Measurements from ENCODE around the gene PIKFYVE. TPM values are rescaled to one million over a fixed set of nuclear protein-coding genes. Genes with fewer than 3 reads are reported as not detected.
"Not testable (repeated sequence)": the region's sequence is repeated elsewhere in the genome, so short reads cannot be mapped to it uniquely, and the experiment has no call there.

The PIKFYVE gene
- total RNA-seq, 6 experiments from 2014 or later: 10.7 to 16.0 (median 13.2) TPM

- DNase-seq: no peak
- Histone ChIP-seq H3K36me3 (peaks cover 0 to 5% (median under 1%) of the 10 kb centered on the region in 4 donors), H3K4me1 (peaks cover 0 to 39% (median 5%) of the 10 kb centered on the region in 4 donors), H3K27ac (peak overlapping the region in 2 of 3 donors; percentile 35 to 80), H3K27me3 (no peaks in the 10 kb centered on the region), H3K9me3 (no peaks in the 10 kb centered on the region), H3K4me3 (no peak overlapping the region)
- ATAC-seq: peak; percentile 73 to 87 (median 80)
- intact Hi-C loops (cut with DNase I): no loop called here
- WGBS (ENCODE audit: insufficient coverage, low coverage, low lambda C conversion rate, missing lambda C conversion rate): 38% methylated on average over 4 of the region's 4 CpGs
- no peak for TF ChIP-seq CTCF (IDR thresholded peaks at IDR 0.05)
- TF ChIP-seq POLR2A (IDR thresholded peaks at IDR 0.05): no peak
These were observed 80.7 kb downstream of the PIKFYVE start for GRCh38 chr2:208346756-208347155.

GRCh38 chr2:208350610-208351009, 84.6 kb downstream of the PIKFYVE start:
- DNase-seq (no peak), ATAC-seq (no peak)
- TF ChIP-seq POLR2A (IDR thresholded peaks at IDR 0.05) (no peak), CTCF (IDR thresholded peaks at IDR 0.05) (no peak)
- peaks cover 0 to 3% (median 0%) of the 10 kb centered on the region in 4 donors for H3K36me3 ChIP-seq
- no peaks in the 10 kb centered on the region for H3K9me3 ChIP-seq
- no peak overlapping the region for H3K4me3 ChIP-seq
- 79% methylated on average over 6 of the region's 7 CpGs for WGBS (ENCODE audit: insufficient coverage, low coverage, low lambda C conversion rate, missing lambda C conversion rate)
- H3K4me1 ChIP-seq: peaks cover 0 to 69% (median 15%) of the 10 kb centered on the region in 4 donors
- H3K27ac ChIP-seq: no peak overlapping the region
- no peaks in the 10 kb centered on the region for H3K27me3 ChIP-seq
- intact Hi-C loops (cut with DNase I): no loop called here

- DNase-seq: no peak
- H3K9me3 ChIP-seq: no peaks in the 10 kb centered on the region
- peaks cover 0 to 76% (median 18%) of the 10 kb centered on the region in 4 donors for H3K4me1 ChIP-seq
- ATAC-seq: peak in 1 of 4 donors; percentile 20
- no peak for TF ChIP-seq CTCF (IDR thresholded peaks at IDR 0.05)
- TF ChIP-seq POLR2A (IDR thresholded peaks at IDR 0.05): no peak
- intact Hi-C loops (cut with DNase I): no loop called here
- no peak overlapping the region for H3K4me3 ChIP-seq
- peak overlapping the region in 2 of 3 donors; percentile 27 to 86 for H3K27ac ChIP-seq
- H3K27me3 ChIP-seq: no peaks in the 10 kb centered on the region
- H3K36me3 ChIP-seq: peaks cover 0 to 3% (median 0%) of the 10 kb centered on the region in 4 donors
- WGBS (ENCODE audit: insufficient coverage, low coverage, low lambda C conversion rate, missing lambda C conversion rate): 64% methylated on average over 5 of the region's 5 CpGs
These were observed 86.9 kb downstream of the PIKFYVE start for GRCh38 chr2:208352644-208353567.

GRCh38 chr2:208354964-208355381, 88.9 kb downstream of the PIKFYVE start:
- peak overlapping the region; percentile 28 to 86 (median 75) for H3K27ac ChIP-seq
- no peak overlapping the region for H3K4me3 ChIP-seq
- H3K36me3 ChIP-seq: peaks cover 0 to 3% (median 0%) of the 10 kb centered on the region in 4 donors
- peaks cover 0 to 68% (median 15%) of the 10 kb centered on the region in 4 donors for H3K4me1 ChIP-seq
- peak in 1 of 3 donors; percentile 86 for DNase-seq
- intact Hi-C loops (cut with DNase I): no loop called here
- H3K27me3 ChIP-seq: no peaks in the 10 kb centered on the region
- TF ChIP-seq CTCF (IDR thresholded peaks at IDR 0.05): peak in 1 of 4 donors; percentile 6
- no peak for TF ChIP-seq POLR2A (IDR thresholded peaks at IDR 0.05)
- WGBS (ENCODE audit: insufficient coverage, low coverage, low lambda C conversion rate, missing lambda C conversion rate): 29% methylated on average over 3 of the region's 3 CpGs
- ATAC-seq: peak; percentile 82 to 94 (median 90)
- H3K9me3 ChIP-seq: no peaks in the 10 kb centered on the region

GRCh38 chr2:208356420-208356819, 90.4 kb downstream of the PIKFYVE start:
- H3K9me3 ChIP-seq; H3K4me3 ChIP-seq; DNase-seq; intact Hi-C loops (cut with DNase I); H3K36me3 ChIP-seq; ATAC-seq; H3K27me3 ChIP-seq: not testable (repeated sequence)
- Histone ChIP-seq H3K27ac (peak overlapping the region in 2 of 3 donors; percentile 61 to 86), H3K4me1 (peaks cover 0 to 60% (median 15%) of the 10 kb centered on the region in 4 donors)
- WGBS (ENCODE audit: insufficient coverage, low coverage, low lambda C conversion rate, missing lambda C conversion rate): 18% methylated on average over 2 of the region's 3 CpGs

All from right lobe of liver (tissue), 6 donors.